Globus pallidus (tissue), 1 donor: ENCODE measurements around the gene GRIN2C.

Experiments
- DNase-seq: peaks from one replicate; pipeline ENCODE4 v3.0.0-alpha.2; 2015; ENCODE audit warnings: low spot score

The GRIN2C gene

GRCh38 chr17:74846621-74847020 is 13.1 kb downstream of the GRIN2C start:
- no peak for DNase-seq

DNA sequence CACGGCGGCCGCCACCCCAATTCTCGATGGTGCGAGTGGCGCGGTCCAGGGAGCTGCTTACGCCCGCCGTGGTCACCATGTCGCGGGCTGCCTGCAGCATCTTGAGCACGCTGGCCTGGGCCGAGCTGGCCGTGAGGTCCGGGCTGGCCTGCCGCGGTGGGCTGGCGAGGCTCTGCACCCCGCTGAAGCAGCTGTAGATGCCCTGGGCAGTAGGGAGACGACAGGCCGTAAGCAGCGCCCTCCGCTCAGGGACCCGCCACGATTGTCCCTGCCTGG is 16.4 kb downstream of the GRIN2C start:
- no peak for DNase-seq

GRCh38 chr17:74842599-74843351 is 16.9 kb downstream of the GRIN2C start:
- peak; percentile 79 for DNase-seq

GRCh38 chr17:74842146-74842598 is 17.5 kb downstream of the GRIN2C start:
- no peak for DNase-seq

- peak; percentile 79 for DNase-seq
Measured at GRCh38 chr17:74840989-74841666, 18.6 kb downstream of the GRIN2C start.

DNA sequence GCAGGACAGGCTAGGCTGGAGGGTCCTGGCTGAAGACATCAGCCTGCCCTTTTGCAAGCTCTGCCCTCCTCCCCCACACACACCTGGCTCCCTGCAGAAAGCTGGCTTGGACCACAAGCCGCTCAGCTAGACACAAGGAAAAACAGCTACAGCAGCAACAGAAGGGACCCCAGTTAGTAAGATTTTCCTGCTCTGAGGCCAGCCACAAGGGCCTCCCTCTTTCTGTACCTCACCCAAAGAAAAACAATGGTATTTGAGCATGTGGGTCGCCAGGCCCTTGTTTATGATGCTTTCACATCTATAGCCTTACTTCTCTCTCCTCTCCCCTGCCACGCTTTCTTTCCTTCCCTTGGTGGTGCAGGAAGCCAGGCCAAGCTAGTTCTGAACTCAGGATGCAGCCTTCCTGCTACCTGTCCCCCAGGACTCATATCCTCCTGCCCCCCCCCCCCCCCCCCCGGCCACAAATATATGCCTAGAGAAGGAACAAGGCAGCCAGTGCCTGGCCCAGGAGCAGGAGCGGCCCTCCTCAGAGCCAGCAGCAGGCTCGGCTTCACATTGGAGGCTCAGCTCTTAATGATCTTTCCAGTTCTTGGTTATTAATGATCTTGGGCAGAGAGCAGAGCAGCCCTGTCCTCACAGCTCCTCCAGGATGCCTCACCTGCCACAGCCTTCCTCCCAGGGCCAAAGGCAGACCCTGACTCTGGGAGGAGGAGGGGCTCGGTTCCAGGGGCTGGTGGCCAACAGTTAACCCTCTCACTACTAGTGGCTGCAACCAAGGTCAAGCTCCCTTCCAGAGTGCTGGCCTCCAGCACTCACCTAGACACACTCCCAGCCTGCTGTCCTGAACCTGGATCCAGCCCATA is 19.5 kb downstream of the GRIN2C start:
- DNase-seq, result no peak

GRCh38 chr17:74838274-74838673 is 21.4 kb downstream of the GRIN2C start:
- DNase-seq, result no peak

DNA sequence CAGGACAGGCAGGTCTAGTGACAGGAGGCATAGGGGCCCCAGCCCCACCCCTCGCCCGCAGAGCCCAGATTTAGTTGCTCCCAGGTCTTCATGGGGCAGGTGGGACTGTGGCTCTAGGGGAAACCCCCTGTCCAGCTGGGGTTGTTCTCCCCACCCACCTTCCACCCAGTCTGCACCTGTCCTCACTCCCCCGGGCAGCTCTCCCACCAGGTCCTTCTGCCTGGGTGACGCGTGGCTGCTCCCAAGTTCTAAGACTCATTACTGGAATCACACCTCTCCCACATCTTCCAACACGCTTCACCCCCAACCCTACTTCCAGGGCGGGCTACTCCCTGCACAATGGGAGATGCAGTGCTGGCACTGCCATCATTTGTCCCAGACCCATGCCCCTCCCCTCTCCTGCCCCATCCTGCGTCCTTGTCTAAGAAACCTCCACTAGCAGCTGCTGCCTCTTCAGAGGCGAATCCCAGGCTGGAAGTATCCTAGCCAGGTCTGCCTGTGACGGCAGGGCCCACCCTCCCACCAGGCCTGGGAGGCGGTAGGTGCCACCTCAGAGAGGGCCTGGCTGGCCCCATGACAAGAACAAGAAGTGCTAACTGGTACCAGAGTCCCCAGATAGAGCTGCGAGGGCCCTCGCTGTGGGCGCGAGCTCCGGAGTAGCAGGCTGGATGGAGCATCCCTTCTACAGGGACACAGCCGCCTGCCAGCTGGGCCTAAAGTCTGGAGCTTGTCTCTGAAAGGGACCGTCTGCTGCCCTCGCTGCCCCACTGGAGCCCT is 22.8 kb downstream of the GRIN2C start:
- DNase-seq, result no peak

DNA sequence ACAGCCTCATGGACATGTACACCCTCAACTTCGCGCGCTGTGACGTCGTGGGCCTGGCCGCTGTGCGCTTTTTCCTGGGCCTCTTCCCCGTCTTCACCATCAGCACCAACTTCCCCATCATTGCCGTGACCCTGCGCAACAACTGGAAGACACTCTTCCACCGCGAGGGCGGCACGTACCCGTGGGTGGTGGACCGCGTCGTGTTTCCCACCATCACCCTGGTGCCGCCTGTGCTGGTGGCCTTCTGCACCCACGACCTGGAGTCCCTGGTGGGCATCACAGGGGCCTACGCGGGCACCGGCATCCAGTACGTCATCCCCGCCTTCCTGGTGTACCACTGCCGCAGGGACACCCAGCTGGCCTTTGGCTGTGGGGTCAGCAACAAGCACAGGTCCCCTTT is 23.5 kb downstream of the GRIN2C start:
- DNase-seq, result no peak

GRCh38 chr17:74833501-74834377 is 25.9 kb downstream of the GRIN2C start:
- DNase-seq, result peak; percentile 45

DNA sequence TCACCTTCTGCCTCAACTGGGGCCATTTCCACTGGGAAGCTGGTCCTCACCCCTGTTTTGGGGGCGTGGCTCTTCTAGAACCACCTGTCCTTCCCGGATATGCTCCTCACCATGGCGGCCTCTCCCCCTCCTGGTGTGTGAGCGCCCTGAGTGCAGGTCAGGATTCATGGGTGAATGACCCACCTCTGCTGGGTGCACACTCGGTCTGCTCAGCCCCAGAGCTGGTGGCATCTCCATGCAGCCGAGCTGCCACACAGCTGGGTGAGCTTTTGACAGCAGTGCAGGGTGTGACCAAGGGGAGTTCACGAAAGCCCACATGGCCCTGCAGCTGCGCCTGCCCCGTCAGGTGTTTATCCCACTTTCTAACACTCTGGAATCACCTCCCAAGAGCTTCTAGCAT is 27.3 kb downstream of the GRIN2C start:
- no peak for DNase-seq

- DNase-seq, result no peak
Measured at GRCh38 chr17:74831444-74832146, 28.1 kb downstream of the GRIN2C start.

DNA sequence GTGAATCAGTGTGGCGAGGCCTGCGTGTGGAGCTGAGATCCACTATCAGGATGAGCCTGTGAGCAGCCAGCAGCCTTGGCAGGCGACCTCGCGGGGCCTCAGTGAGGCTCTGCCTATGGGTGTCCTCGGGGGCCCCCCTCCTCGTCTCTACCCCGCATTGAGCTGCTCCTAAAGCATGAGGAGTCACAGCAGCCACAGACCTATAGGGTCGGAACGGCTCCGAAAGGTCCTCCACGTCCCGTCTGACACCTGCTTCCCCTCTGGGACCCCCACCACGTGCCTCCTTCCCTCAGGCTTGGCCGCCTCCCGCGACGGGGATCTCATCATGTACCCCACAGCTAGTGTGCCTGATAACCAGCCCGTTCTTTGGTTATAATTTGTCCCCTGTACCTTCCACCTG is 28.8 kb downstream of the GRIN2C start:
- no peak for DNase-seq

DNA sequence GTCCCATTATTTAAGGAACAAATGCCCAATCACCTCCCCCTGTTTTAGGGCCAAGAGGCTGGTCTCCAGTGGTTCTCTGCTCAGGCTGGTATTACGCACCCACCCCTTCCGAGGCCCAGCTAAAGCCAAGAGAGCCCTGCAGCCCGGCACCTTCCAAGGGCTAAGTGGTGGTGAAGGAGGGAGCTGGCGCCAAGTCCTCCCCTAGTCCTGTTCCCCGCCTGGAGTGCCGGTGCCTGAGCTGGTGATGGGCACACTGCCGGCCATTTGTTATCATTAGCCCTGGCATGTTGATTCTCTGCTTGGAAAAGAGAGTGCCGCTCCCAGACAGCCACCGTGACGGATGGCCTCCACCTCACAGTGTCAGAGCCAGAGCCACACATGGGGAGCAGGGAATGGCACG is 31.9 kb downstream of the GRIN2C start:
- no peak for DNase-seq

DNA sequence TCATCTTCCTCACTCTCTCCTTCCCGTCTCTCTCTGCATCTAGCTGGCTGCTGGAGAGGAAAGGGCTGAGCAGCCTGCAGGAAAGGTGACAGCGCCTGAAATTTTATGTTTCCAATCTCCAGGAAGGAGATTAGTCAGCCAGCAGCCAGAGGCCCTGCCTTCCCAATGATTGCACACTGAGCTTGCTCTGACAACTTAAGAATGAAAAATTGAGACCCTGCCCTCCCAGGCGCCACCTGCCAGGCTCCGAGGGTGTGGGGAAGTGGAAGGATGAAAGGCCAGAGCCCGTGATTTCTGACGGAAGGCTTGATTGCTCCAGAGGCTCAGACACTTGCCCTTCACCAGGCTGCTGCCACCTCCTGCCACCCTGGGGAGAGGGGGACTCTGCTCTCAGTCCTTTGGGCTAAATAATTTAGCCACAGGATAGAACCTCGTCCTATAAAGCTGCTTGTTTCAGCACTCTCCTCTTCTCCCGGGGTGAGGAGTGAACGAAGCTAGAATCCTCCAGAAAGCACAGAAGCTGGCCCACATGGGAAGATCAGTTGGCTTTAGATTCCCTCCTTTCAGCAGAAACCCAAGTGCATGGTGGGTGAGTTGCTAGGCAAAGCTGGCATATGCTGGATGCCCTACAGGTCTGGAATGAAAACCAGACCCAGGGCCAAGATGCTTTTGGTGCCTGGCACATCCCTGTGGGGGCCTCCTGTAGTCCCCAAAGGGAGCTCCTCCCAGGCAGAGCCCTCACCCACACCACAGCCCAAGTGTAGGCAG is 33.5 kb downstream of the GRIN2C start:
- DNase-seq, result peak; percentile 47

DNA sequence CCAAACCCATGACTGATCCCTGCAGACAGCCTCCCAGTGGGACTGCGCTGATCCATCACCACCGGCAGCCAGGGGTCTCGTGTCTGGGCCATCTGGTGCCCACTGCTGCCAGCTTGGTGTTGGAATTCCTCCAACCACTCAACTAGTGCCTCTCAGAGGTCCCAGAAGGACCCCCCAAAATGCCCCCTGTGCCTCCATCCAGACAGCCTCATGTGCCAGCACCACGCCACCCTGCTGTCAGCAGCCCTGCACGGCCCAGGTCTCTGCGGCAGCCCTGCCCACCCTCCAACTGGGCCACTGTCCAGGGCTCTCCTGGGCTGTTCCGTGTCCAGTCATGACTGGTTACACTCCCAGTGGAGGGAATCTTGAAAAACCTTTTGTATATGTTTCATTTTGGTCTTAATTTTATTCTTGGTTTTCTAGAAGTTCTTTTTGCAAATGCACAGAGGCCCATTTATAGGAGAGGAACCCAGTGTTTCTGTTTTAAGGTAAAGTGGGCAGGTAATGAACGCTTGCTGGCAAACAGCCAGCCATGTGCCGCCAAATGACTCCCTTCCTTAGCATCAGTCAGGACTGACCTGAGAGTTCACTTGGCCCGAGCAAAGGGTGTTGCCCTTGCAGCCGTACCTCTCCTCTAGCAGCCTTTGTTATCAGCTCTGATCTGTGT is 34.6 kb downstream of the GRIN2C start:
- DNase-seq, result no peak

GRCh38 chr17:74822939-74823367 is 36.7 kb downstream of the GRIN2C start:
- peak; percentile 86 for DNase-seq

- no peak for DNase-seq
Measured at GRCh38 chr17:74822335-74822938, 37.2 kb downstream of the GRIN2C start.
